Panc1 (cell line): ENCODE data around the gene ATXN1.

Source experiments
- CTCF ChIP-seq: fragments of 450-650 bp; IDR thresholded peaks from 2 replicates; pipeline ENCODE4 v1.5.1; 2017; ENCODE audit warnings: mild to moderate bottlenecking
- POLR2AphosphoS5 ChIP-seq: IDR thresholded peaks from 2 replicates; pipeline ENCODE4 v1.6.1; 2012; ENCODE audit warnings: mild to moderate bottlenecking, low read depth, low read length, moderate library complexity
- SIN3A ChIP-seq: IDR thresholded peaks from 2 replicates; pipeline ENCODE4 v1.6.1; 2012; ENCODE audit warnings: low read depth, mild to moderate bottlenecking, low read length, moderate library complexity, borderline replicate concordance; ENCODE audit not compliant: insufficient read depth
- TCF7L2 ChIP-seq: IDR thresholded peaks from 2 replicates; pipeline ENCODE4 v1.6.1; 2011; ENCODE audit warnings: mild to moderate bottlenecking, low read depth, low read length, inconsistent platforms
- TF ChIP-seq, protein P1 (sequence below), 2 experiments: IDR thresholded peaks; 2 replicates each; pipeline ENCODE4 v1.6.1; 2011 to 2012; ENCODE audit warnings: low read depth in 2 of 2, control low read depth in 1 of 2, low read length in 1 of 2, mild to moderate bottlenecking in 1 of 2, moderate library complexity in 1 of 2; ENCODE audit not compliant: insufficient read depth in 1 of 2

- TF ChIP-seq CTCF (no peak), POLR2AphosphoS5 (no peak), SIN3A (no peak), TCF7L2 (no peak)
- TF ChIP-seq, protein P1, sequence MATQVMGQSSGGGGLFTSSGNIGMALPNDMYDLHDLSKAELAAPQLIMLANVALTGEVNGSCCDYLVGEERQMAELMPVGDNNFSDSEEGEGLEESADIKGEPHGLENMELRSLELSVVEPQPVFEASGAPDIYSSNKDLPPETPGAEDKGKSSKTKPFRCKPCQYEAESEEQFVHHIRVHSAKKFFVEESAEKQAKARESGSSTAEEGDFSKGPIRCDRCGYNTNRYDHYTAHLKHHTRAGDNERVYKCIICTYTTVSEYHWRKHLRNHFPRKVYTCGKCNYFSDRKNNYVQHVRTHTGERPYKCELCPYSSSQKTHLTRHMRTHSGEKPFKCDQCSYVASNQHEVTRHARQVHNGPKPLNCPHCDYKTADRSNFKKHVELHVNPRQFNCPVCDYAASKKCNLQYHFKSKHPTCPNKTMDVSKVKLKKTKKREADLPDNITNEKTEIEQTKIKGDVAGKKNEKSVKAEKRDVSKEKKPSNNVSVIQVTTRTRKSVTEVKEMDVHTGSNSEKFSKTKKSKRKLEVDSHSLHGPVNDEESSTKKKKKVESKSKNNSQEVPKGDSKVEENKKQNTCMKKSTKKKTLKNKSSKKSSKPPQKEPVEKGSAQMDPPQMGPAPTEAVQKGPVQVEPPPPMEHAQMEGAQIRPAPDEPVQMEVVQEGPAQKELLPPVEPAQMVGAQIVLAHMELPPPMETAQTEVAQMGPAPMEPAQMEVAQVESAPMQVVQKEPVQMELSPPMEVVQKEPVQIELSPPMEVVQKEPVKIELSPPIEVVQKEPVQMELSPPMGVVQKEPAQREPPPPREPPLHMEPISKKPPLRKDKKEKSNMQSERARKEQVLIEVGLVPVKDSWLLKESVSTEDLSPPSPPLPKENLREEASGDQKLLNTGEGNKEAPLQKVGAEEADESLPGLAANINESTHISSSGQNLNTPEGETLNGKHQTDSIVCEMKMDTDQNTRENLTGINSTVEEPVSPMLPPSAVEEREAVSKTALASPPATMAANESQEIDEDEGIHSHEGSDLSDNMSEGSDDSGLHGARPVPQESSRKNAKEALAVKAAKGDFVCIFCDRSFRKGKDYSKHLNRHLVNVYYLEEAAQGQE (IDR thresholded peaks at IDR 0.05; ENCODE audit: insufficient read depth in 1 of 2, low read depth in 2 of 2, low read length in 1 of 2), result no peak
Observed at GRCh38 chr6:16271428-16271827, 489.8 kb downstream of the ATXN1 start.
